Liver (tissue), 9 donors: ENCODE measurements around the gene REPS2. TPM values are rescaled to one million over a fixed set of nuclear protein-coding genes. Genes with fewer than 3 reads are reported as not detected.

Source experiments
- DNase-seq: peaks from one replicate; pipeline ENCODE4 v3.0.0-alpha.2; 2017; ENCODE audit warnings: low spot score
- H3K27ac ChIP-seq, 2 donors: one replicate each; pipeline ENCODE4 v1.7.0; 2013; ENCODE audit warnings: inconsistent platforms in 2 of 2, low read length in 2 of 2, control low read depth in 1 of 2, low read depth in 1 of 2, mild to moderate bottlenecking in 1 of 2
- H3K27me3 ChIP-seq, 4 donors: one replicate each; pipeline versions ENCODE4 v1.6.1 to v1.7.0; 2013; ENCODE audit warnings: low read length in 3 of 4, inconsistent platforms in 1 of 4, mild to moderate bottlenecking in 1 of 4, moderate library complexity in 1 of 4; ENCODE audit not compliant: control insufficient read depth in 4 of 4, insufficient read depth in 4 of 4
- H3K36me3 ChIP-seq, 4 donors: one replicate each; pipeline versions ENCODE4 v1.6.1 to v1.7.0; 2013; ENCODE audit warnings: low read length in 3 of 4, mild to moderate bottlenecking in 3 of 4, low read depth in 1 of 4, moderate library complexity in 1 of 4; ENCODE audit not compliant: control insufficient read depth in 4 of 4, insufficient read depth in 3 of 4
- H3K4me1 ChIP-seq, 4 donors: one replicate each; pipeline versions ENCODE4 v1.6.1 to v1.7.0; 2013; ENCODE audit warnings: low read length in 3 of 4, mild to moderate bottlenecking in 3 of 4, moderate library complexity in 1 of 4; ENCODE audit not compliant: control insufficient read depth in 4 of 4, insufficient read depth in 4 of 4
- H3K4me3 ChIP-seq, 3 donors: one replicate each; pipeline versions ENCODE4 v1.6.1 to v1.7.0; 2013; ENCODE audit warnings: low read length in 3 of 3, control low read depth in 1 of 3, low read depth in 1 of 3, mild to moderate bottlenecking in 1 of 3
- H3K9ac ChIP-seq, 2 donors: one replicate each; pipeline ENCODE4 v1.7.0; 2013; ENCODE audit warnings: low read length in 2 of 2, mild to moderate bottlenecking in 2 of 2, moderate library complexity in 2 of 2, control low read depth in 1 of 2, low read depth in 1 of 2
- H3K9me3 ChIP-seq, 4 donors: one replicate each; pipeline versions ENCODE4 v1.6.1 to v1.7.0; 2013; ENCODE audit warnings: low read length in 3 of 4; ENCODE audit not compliant: control insufficient read depth in 4 of 4
- ATF3 ChIP-seq: IDR thresholded peaks from 2 replicates; pipeline ENCODE4 v1.6.1; 2016; ENCODE audit warnings: antibody characterized with exemption
- CTCF ChIP-seq: fragments of 150-350 bp; IDR thresholded peaks from 2 replicates; pipeline ENCODE4 v1.5.1; 2017; ENCODE audit warnings: improper control_type of control experiment, low read depth, low read length; ENCODE audit not compliant: missing input control
- EGR1 ChIP-seq, 2 donors: IDR thresholded peaks; 2 replicates each; pipeline ENCODE4 v1.6.1; 2016 to 2018; ENCODE audit warnings: antibody characterized with exemption in 2 of 2, low read depth in 2 of 2
- FOXA1 ChIP-seq: IDR thresholded peaks from 2 replicates; pipeline ENCODE4 v1.6.1; 2016; ENCODE audit warnings: antibody characterized with exemption
- FOXA2 ChIP-seq: IDR thresholded peaks from 2 replicates; pipeline ENCODE4 v1.6.1; 2016; ENCODE audit warnings: antibody characterized with exemption
- GABPA ChIP-seq, 2 donors: IDR thresholded peaks in 1 of 2; conservative IDR thresholded peaks in 1 of 2; 2 replicates each; pipeline ENCODE4 v1.6.1; 2016; ENCODE audit warnings: antibody characterized with exemption in 2 of 2, mild to moderate bottlenecking in 1 of 2, moderate library complexity in 1 of 2
- HNF4A ChIP-seq, 2 donors: conservative IDR thresholded peaks; 2 replicates each; pipeline ENCODE4 v1.6.1; 2016; ENCODE audit warnings: antibody characterized with exemption in 2 of 2, mild to moderate bottlenecking in 2 of 2
- HNF4G ChIP-seq: IDR thresholded peaks from 2 replicates; pipeline ENCODE4 v1.6.1; 2016; ENCODE audit warnings: antibody characterized with exemption
- JUND ChIP-seq, 2 donors: IDR thresholded peaks; 2 replicates each; pipeline ENCODE4 v1.6.1; 2016; ENCODE audit warnings: antibody characterized with exemption in 2 of 2
- MAX ChIP-seq: IDR thresholded peaks from 2 replicates; pipeline ENCODE4 v1.6.1; 2016; ENCODE audit warnings: antibody characterized with exemption
- NR2F2 ChIP-seq: IDR thresholded peaks from 2 replicates; pipeline ENCODE4 v1.6.1; 2016; ENCODE audit warnings: antibody characterized with exemption
- RAD21 ChIP-seq, 2 donors: IDR thresholded peaks; 2 replicates each; pipeline ENCODE4 v1.6.1; 2016; ENCODE audit warnings: antibody characterized with exemption in 2 of 2, mild to moderate bottlenecking in 2 of 2
- REST ChIP-seq: IDR thresholded peaks from 2 replicates; pipeline ENCODE4 v1.6.1; 2016; ENCODE audit warnings: antibody characterized with exemption, mild to moderate bottlenecking
- RXRA ChIP-seq, 2 donors: IDR thresholded peaks; 2 replicates each; pipeline ENCODE4 v1.6.1; 2017 to 2018; ENCODE audit warnings: antibody characterized with exemption in 2 of 2, mild to moderate bottlenecking in 1 of 2
- SP1 ChIP-seq: IDR thresholded peaks from 2 replicates; pipeline ENCODE4 v1.6.1; 2018; ENCODE audit warnings: antibody characterized with exemption, mild to moderate bottlenecking
- TAF1 ChIP-seq: conservative IDR thresholded peaks from 2 replicates; pipeline ENCODE4 v1.6.1; 2016; ENCODE audit warnings: antibody characterized with exemption, mild to moderate bottlenecking
- YY1 ChIP-seq: IDR thresholded peaks from 2 replicates; pipeline ENCODE4 v1.6.1; 2016; ENCODE audit warnings: antibody characterized with exemption, mild to moderate bottlenecking
- ZBTB33 ChIP-seq: IDR thresholded peaks from 2 replicates; pipeline ENCODE4 v1.6.1; 2016; ENCODE audit warnings: antibody characterized with exemption
- WGBS: extraction: QIAGEN DNeasy Blood & Tissue Kit; methylation state at CpG from one replicate; pipeline ENCODE4 v1.1.7; 2013; 5-methylcytosine and 5-hydroxymethylcytosine counted together
- polyA plus RNA-seq, 2 donors: library from polyadenylated mRNA; stranded (reverse) in 1 of 2; unstranded in 1 of 2; fragments of 200-250 nt in 1 of 2; fragments of >200 nt in 1 of 2; fragmentation: Nextera tagmentation in 1 of 2; extraction: Ambion mirVana in 1 of 2; gene quantifications; one replicate each; pipeline versions ENCODE4 v1.2.1 to v1.2.3, GENCODE V29; 2013 to 2015
- total RNA-seq, 2 donors: library from RNA; depleted of rRNA; stranded (reverse); fragments of >200 nt; gene quantifications; one replicate each; pipeline ENCODE4 v1.2.3, GENCODE V29; 2014
- donor health status: healthy.
- donor health status: healthy.
- donor health status: healthy.
- donor health status: healthy.
- donor health status: healthy.

Gene REPS2
- total and polyA plus RNA-seq, 4 donors, result 3.5 to 10.7 (median 6.2) TPM

- H3K4me3 ChIP-seq, result no peak overlapping the region
- peaks cover 0 to 2% (median 0%) of the 10 kb centered on the region in 4 donors for H3K27me3 ChIP-seq
- DNase-seq, result no peak
- peaks cover 0 to 6% (median under 1%) of the 10 kb centered on the region in 4 donors for H3K36me3 ChIP-seq
- no peaks in the 10 kb centered on the region for H3K9me3 ChIP-seq
- H3K27ac ChIP-seq, result no peak overlapping the region
- no peaks in the 10 kb centered on the region for H3K4me1 ChIP-seq
- no peak overlapping the region for H3K9ac ChIP-seq
- TF ChIP-seq HNF4A (conservative IDR thresholded peaks at IDR 0.05) (no peak), MAX (no peak), NR2F2 (no peak), FOXA2 (no peak), RXRA (IDR thresholded peaks at IDR 0.05) (no peak)
- 86% methylated on average over 6 of the region's 6 CpGs for WGBS
These were observed 130.9 kb downstream of the REPS2 start for GRCh38 chrX:17077361-17077760.

- Histone ChIP-seq H3K9ac (no peak overlapping the region), H3K27ac (no peak overlapping the region), H3K9me3 (no peaks in the 10 kb centered on the region), H3K27me3 (peaks cover 0 to 2% (median 0%) of the 10 kb centered on the region in 4 donors), H3K36me3 (peaks cover 0 to 6% (median under 1%) of the 10 kb centered on the region in 4 donors), H3K4me3 (no peak overlapping the region), H3K4me1 (no peaks in the 10 kb centered on the region)
- TF ChIP-seq JUND (IDR thresholded peaks at IDR 0.05) (no peak), FOXA1 (no peak), RAD21 (IDR thresholded peaks at IDR 0.05) (no peak), MAX (no peak), REST (no peak), GABPA (IDR thresholded peaks at IDR 0.05 in 1 of 2, conservative IDR thresholded peaks at IDR 0.05 in 1 of 2) (no peak), YY1 (no peak), FOXA2 (no peak), NR2F2 (no peak), HNF4A (conservative IDR thresholded peaks at IDR 0.05) (no peak), CTCF (no peak), ZBTB33 (no peak), TAF1 (no peak), HNF4G (no peak), EGR1 (IDR thresholded peaks at IDR 0.05; ENCODE audit: low read depth in 2 of 2) (no peak), RXRA (IDR thresholded peaks at IDR 0.05) (no peak), SP1 (no peak), ATF3 (no peak)
- no peak for DNase-seq
- 90% methylated on average over 3 of the region's 3 CpGs for WGBS
These were observed 131.7 kb downstream of the REPS2 start for GRCh38 chrX:17078031-17078720.
